IPS-20b (cell line): ENCODE measurements around the gene MBL2.

Source experiments
- H3K27ac ChIP-seq: one replicate; pipeline ENCODE4 v1.5.1; 2013; ENCODE audit warnings: low read length
- H3K27me3 ChIP-seq: 2 replicates; pipeline ENCODE4 v1.6.1; 2013; ENCODE audit warnings: mild to moderate bottlenecking, low read length, inconsistent platforms; ENCODE audit not compliant: insufficient read depth
- H3K36me3 ChIP-seq: 2 replicates; pipeline ENCODE4 v1.6.1; 2013; ENCODE audit warnings: low read depth, mild to moderate bottlenecking, inconsistent platforms, low read length, moderate library complexity; ENCODE audit not compliant: insufficient read depth
- H3K4me1 ChIP-seq: 2 replicates; pipeline ENCODE4 v1.6.1; 2013; ENCODE audit warnings: mild to moderate bottlenecking, control low read depth, inconsistent platforms, low read length, moderate library complexity; ENCODE audit not compliant: insufficient read depth
- H3K4me3 ChIP-seq: 2 replicates; pipeline ENCODE4 v1.5.1; 2013; ENCODE audit warnings: mild to moderate bottlenecking, low read length, inconsistent platforms
- H3K9ac ChIP-seq: 2 replicates; pipeline ENCODE4 v1.6.1; 2013; ENCODE audit warnings: low read depth, mild to moderate bottlenecking, inconsistent platforms, low read length, moderate library complexity
- H3K9me3 ChIP-seq: 2 replicates; pipeline ENCODE4 v1.6.1; 2013; ENCODE audit warnings: mild to moderate bottlenecking, low read depth, low read length, inconsistent platforms; ENCODE audit not compliant: insufficient read depth

Gene MBL2

GRCh38 chr10:52729271-52730104 lies 43.1 kb downstream of the MBL2 start:
- no peak overlapping the region for H3K4me3 ChIP-seq
- no peak overlapping the region for H3K9ac ChIP-seq

GRCh38 chr10:52720018-52720417 lies 52.6 kb downstream of the MBL2 start:
- Histone ChIP-seq H3K9ac (no peak overlapping the region), H3K36me3 (no peaks in the 10 kb centered on the region), H3K27ac (no peak overlapping the region), H3K4me3 (no peak overlapping the region), H3K9me3 (peaks cover 3% of the 10 kb centered on the region; the same call in 1 of the 2 replicates), H3K4me1 (no peaks in the 10 kb centered on the region), H3K27me3 (no peaks in the 10 kb centered on the region)

More at GRCh38 chr10:52729271-52730104, 43.1 kb downstream of the MBL2 start:
- no peaks in the 10 kb centered on the region for H3K27me3 ChIP-seq
- H3K36me3 ChIP-seq, result no peaks in the 10 kb centered on the region
- no peak overlapping the region for H3K27ac ChIP-seq
- H3K4me1 ChIP-seq, result no peaks in the 10 kb centered on the region
- no peaks in the 10 kb centered on the region for H3K9me3 ChIP-seq
